Upper lobe of left lung (tissue), 6 donors: ENCODE results near the gene TSSK2. TPM values are rescaled to one million over a fixed set of nuclear protein-coding genes. Genes with fewer than 3 reads are reported as not detected.
"Not testable (repeated sequence)": the region's sequence is repeated elsewhere in the genome, so short reads cannot be mapped to it uniquely, and the experiment has no call there.

ENCODE experiments used
- ATAC-seq, 2 donors: fragments of 200-7000 bp; cut with Tn5 transposase; one replicate each; pipeline ENCODE4 v1.9.1; 2022; ENCODE audit warnings: mild to moderate bottlenecking in 2 of 2, moderate library complexity in 2 of 2; ENCODE audit not compliant: low FRiP score in 2 of 2
- DNase-seq, 2 donors: peaks; one replicate each; pipeline ENCODE4 v3.0.0-alpha.2; 2019 to 2020
- H3K27ac ChIP-seq, 4 donors: fragments of 200-600 bp; sonication (generic); one replicate each; pipeline ENCODE4 v1.5.1; 2016 to 2019
- H3K27me3 ChIP-seq, 4 donors: fragments of 200-600 bp; sonication (generic); one replicate each; pipeline ENCODE4 v1.5.1; 2017 to 2019
- H3K36me3 ChIP-seq, 4 donors: fragments of 200-600 bp; sonication (generic); one replicate each; pipeline ENCODE4 v1.5.1; 2016 to 2019
- H3K4me1 ChIP-seq, 4 donors: fragments of 200-600 bp; sonication (generic); one replicate each; pipeline ENCODE4 v1.5.1; 2018 to 2019
- H3K4me3 ChIP-seq, 4 donors: fragments of 200-600 bp; sonication (generic); one replicate each; pipeline ENCODE4 v1.5.1; 2017 to 2019; ENCODE audit warnings: mild to moderate bottlenecking in 2 of 4, moderate library complexity in 1 of 4
- H3K9me3 ChIP-seq, 4 donors: fragments of 200-600 bp; sonication (generic); one replicate each; pipeline ENCODE4 v1.5.1; 2018 to 2019
- CTCF ChIP-seq, 6 experiments: fragments of 450-650 bp in 4 of 6; fragments of 200-600 bp in 2 of 6; sonication (generic) in 2 of 6; IDR thresholded peaks; one replicate each; pipeline ENCODE4 v1.5.1; 2016 to 2019; ENCODE audit warnings: antibody characterized with exemption in 6 of 6
- EP300 ChIP-seq, 4 donors: sonication (generic); formaldehyde crosslinking; IDR thresholded peaks; one replicate each; pipeline ENCODE4 v1.5.1; 2017; ENCODE audit warnings: antibody characterized with exemption in 4 of 4, control low read depth in 2 of 4
- POLR2A ChIP-seq, 4 donors: fragments of 450-650 bp; IDR thresholded peaks; one replicate each; pipeline ENCODE4 v1.5.1; 2016 to 2017; ENCODE audit warnings: antibody characterized with exemption in 4 of 4, mild to moderate bottlenecking in 2 of 4
- POLR2AphosphoS5 ChIP-seq, 2 donors: sonication (generic); formaldehyde crosslinking; IDR thresholded peaks; one replicate each; pipeline ENCODE4 v1.5.1; 2017; ENCODE audit warnings: antibody characterized with exemption in 2 of 2
- WGBS, 2 donors: methylation state at CpG; one replicate each; pipeline ENCODE4 v1.1.5; 2017 to 2018; 5-methylcytosine and 5-hydroxymethylcytosine counted together
- total RNA-seq, 6 donors: library from RNA; depleted of rRNA in 4 of 6; stranded (reverse); fragments of >200 nt in 4 of 6; gene quantifications; one replicate each; pipeline versions ENCODE4 v1.1.0 to v1.2.1, GENCODE V29; 2016 to 2021
- donor health status: DM: no; HTN: no; CAD: no; lungs with moderate emphysema.
- donor health status: DM: no; HTN: yes; CAD: no; lungs with severe emphysema.

Gene TSSK2
- total RNA-seq, 6 donors from 2014 or later, result not detected

GRCh38 chr22:19152942-19153883, 22.1 kb downstream of the TSSK2 start:
- ATAC-seq (no peak), DNase-seq (no peak)
- peaks cover 8 to 24% (median 9%) of the 10 kb centered on the region in 4 donors for H3K4me1 ChIP-seq
- H3K4me3 ChIP-seq, result no peak overlapping the region
- peaks cover 0 to 3% (median 0%) of the 10 kb centered on the region in 4 donors for H3K9me3 ChIP-seq
- TF ChIP-seq POLR2A (IDR thresholded peaks at IDR 0.05), result no peak
- no peak for TF ChIP-seq POLR2AphosphoS5 (IDR thresholded peaks at IDR 0.05)
- TF ChIP-seq EP300 (IDR thresholded peaks at IDR 0.05), result no peak
- peaks cover 2 to 35% (median 21%) of the 10 kb centered on the region in 4 donors for H3K27me3 ChIP-seq
- H3K36me3 ChIP-seq, result no peaks in the 10 kb centered on the region
- H3K27ac ChIP-seq, result no peak overlapping the region
- 61% methylated on average over 11 of the region's 11 CpGs for WGBS, 2 donors

DNA sequence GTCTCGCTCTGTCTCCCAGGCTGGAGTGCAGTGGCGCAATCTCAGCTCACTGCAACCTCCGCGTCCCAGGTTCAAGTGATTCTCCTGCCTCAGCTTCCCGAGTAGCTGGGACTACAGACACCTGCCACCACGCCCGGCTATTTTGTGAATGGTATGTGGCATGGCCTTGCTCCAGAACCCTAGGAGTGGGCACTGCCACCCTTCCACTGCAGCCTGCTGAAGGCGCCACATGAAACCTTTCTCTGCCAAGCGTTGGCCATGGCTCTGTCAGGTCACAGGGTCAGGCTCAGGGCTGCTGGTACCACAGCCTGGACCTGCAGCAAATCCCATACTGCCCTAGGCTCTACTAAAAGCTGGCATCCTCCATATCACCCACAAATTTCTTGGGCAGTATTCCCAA, 25.0 kb downstream of the TSSK2 start:
- WGBS, 2 donors, result 75 to 83% methylated on average over 9 of the region's 9 CpGs
- ATAC-seq, H3K9me3 ChIP-seq, H3K27me3 ChIP-seq, H3K4me3 ChIP-seq, DNase-seq, H3K4me1 ChIP-seq, H3K36me3 ChIP-seq, H3K27ac ChIP-seq: not testable (repeated sequence)

DNA sequence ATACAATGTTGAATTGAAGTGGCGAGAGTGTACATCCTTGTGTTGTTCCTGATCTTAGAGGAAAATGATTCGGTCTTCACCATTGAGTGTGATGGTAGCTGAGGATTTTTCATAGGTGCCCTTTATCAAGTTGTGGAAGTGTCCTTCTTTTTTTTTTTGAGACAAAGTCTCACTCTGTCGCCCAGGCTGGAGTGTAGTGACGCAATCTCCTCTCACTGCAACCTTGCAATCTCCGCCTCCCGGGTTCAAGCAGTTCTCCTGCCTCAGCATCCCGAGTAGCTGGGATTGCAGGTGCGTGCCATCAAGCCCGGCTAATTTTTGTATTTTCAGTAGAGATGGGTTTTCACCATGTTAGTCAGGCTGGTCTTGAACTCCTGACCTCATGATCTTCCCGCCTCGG, 27.5 kb downstream of the TSSK2 start:
- H3K27ac ChIP-seq, ATAC-seq: not testable (repeated sequence)
- WGBS, 2 donors, result 72% methylated on average over 11 of the region's 11 CpGs

DNA sequence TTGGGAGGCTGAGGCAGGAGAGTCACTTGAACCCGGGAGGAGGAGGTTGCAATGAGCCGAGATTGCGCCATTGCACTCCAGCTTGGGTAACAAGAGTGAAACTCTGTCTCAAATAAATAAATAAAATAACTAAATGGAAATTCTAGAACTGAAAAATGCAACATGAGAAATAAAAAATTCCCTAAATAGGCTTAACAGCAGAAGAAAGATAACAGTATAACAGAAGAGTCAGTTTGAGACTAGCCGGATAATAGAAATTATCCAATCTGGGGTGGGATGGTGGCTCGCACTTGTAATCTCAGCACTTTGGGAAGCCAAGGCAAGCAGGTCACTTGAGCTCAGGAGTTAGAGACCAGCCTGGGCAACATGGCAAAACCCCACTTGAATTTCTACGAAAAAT, 33.3 kb downstream of the TSSK2 start:
- Histone ChIP-seq H3K36me3 (no peaks in the 10 kb centered on the region), H3K27ac (no peak overlapping the region), H3K4me1 (peaks cover 3 to 7% (median 4%) of the 10 kb centered on the region in 4 donors), H3K4me3 (no peak overlapping the region), H3K9me3 (peaks cover 0 to 8% (median 0%) of the 10 kb centered on the region in 4 donors), H3K27me3 (peaks cover 4 to 13% (median 9%) of the 10 kb centered on the region in 4 donors)
- ATAC-seq (no peak), DNase-seq (no peak)
- 93 to 97% methylated on average over 6 of the region's 6 CpGs for WGBS, 2 donors
- TF ChIP-seq EP300 (IDR thresholded peaks at IDR 0.05) (no peak), POLR2AphosphoS5 (IDR thresholded peaks at IDR 0.05) (no peak), CTCF (IDR thresholded peaks at IDR 0.05) (no peak), POLR2A (IDR thresholded peaks at IDR 0.05) (no peak)

More for the DNA sequence above, 27.5 kb downstream of the TSSK2 start:
- not testable (repeated sequence) for H3K36me3 ChIP-seq, H3K27me3 ChIP-seq, H3K4me3 ChIP-seq, DNase-seq, H3K9me3 ChIP-seq, H3K4me1 ChIP-seq

- no peak for TF ChIP-seq POLR2A (IDR thresholded peaks at IDR 0.05)
- TF ChIP-seq CTCF (IDR thresholded peaks at IDR 0.05), result no peak
- TF ChIP-seq EP300 (IDR thresholded peaks at IDR 0.05), result no peak
- no peak for TF ChIP-seq POLR2AphosphoS5 (IDR thresholded peaks at IDR 0.05)
- 68 to 75% methylated on average over 8 of the region's 8 CpGs for whole genome bisulfite sequencing, 2 donors
- H3K27me3 ChIP-seq, result peaks cover 4 to 21% (median 14%) of the 10 kb centered on the region in 4 donors
- no peaks in the 10 kb centered on the region for H3K36me3 ChIP-seq
- no peak for ATAC-seq
- H3K4me1 ChIP-seq, result peaks cover 13 to 23% (median 17%) of the 10 kb centered on the region in 4 donors
- DNase-seq, result no peak
- no peak overlapping the region for H3K4me3 ChIP-seq
- H3K27ac ChIP-seq, result no peak overlapping the region
- H3K9me3 ChIP-seq, result peaks cover 0 to 8% (median 0%) of the 10 kb centered on the region in 4 donors
Observed at GRCh38 chr22:19166421-19166820, 35.3 kb downstream of the TSSK2 start.

DNA sequence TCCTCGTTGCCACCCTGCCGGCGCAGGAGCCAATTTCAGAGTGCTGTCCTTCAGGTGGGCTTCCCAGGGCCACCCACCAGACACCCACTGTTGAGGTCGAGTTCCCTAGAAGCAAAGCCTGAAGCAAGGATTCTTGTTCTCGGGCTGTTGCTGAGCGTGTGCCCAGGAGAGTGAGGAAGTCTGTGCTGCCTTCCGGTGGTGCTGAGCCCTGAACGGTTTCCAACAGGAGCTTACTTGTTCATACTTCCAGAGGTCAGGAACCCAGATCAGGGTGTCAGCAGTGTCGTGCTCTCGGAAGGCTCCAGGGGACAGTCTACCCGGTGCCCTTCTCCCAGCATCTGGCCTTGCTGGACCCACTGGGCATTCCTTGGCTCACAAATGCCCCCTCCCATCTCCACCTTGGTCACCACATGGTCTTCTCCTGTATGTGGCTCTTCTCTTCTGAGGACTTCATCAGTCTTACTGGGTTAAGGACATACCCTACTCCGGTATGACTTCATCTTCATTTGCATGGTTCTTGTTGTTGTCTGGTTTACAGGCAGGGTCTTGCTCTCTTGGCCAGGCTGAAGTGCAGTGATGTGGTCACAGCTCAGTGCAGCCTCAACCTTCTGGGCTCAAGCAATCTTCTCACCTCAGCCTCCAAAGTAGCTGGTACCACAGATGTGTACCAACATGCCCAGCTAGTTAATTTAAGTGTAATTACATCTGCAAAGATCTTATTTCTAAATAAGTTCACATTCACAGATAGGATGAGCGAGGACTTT, 36.2 kb downstream of the TSSK2 start:
- Histone ChIP-seq H3K27me3 (peaks cover 4 to 21% (median 14%) of the 10 kb centered on the region in 4 donors), H3K9me3 (peaks cover 0 to 8% (median 0%) of the 10 kb centered on the region in 4 donors), H3K4me3 (no peak overlapping the region), H3K4me1 (peaks cover 16 to 29% (median 22%) of the 10 kb centered on the region in 4 donors), H3K27ac (no peak overlapping the region), H3K36me3 (no peaks in the 10 kb centered on the region)
- WGBS, 2 donors, result 75 to 76% methylated on average over 10 to 12 of the region's 13 CpGs
- no peak for DNase-seq
- TF ChIP-seq EP300 (IDR thresholded peaks at IDR 0.05) (no peak), CTCF (IDR thresholded peaks at IDR 0.05) (no peak), POLR2A (IDR thresholded peaks at IDR 0.05) (no peak), POLR2AphosphoS5 (IDR thresholded peaks at IDR 0.05) (no peak)
- no peak for ATAC-seq
